HepG2 (cell line): Measurements from ENCODE around the gene TLCD5. TPM values are rescaled to one million over a fixed set of nuclear protein-coding genes. Genes with fewer than 3 reads are reported as not detected.

Experiments
- ATAC-seq: fragments of 200-7000 bp; cut with Tn5 transposase; 3 replicates; pipeline ENCODE4 v1.9.1; 2020; ENCODE audit warnings: mild to moderate bottlenecking, moderate library complexity
- BruUV-seq: library from RNA; stranded (reverse); fragments of 400-500 nt; replicated peaks from 2 replicates; lab custom pipeline; 2021; lab: Mats Ljungman, UMichigan
- CTCF ChIA-PET: fragments of 300-600 bp; formaldehyde crosslinking; extraction: SDS; loops from one replicate; lab custom pipeline; 2021; ENCODE audit warnings: low total read pairs, inconsistent platforms, low intra/inter-chr PET ratio; lab: Yijun Ruan, JAX
- POLR2A ChIA-PET: fragments of 350-600 bp; sonication (Branson Sonifier 250); formaldehyde crosslinking; loops from one replicate; lab custom pipeline; 2020; ENCODE audit warnings: antibody characterized with exemption, inconsistent platforms; lab: Yijun Ruan, JAX
- DNase-seq: peaks from one replicate; pipeline ENCODE4 v3.0.0-alpha.2; 2015; ENCODE audit warnings: low spot score
- FAIRE-seq: peaks from 3 replicates; lab custom pipeline; 2011; peaks lifted over from hg19 to GRCh38; lab: Jason Lieb, UNC
- H2AFZ ChIP-seq: one replicate; pipeline ENCODE4 v1.6.1; 2011; ENCODE audit warnings: low read length, inconsistent platforms
- H3K27ac ChIP-seq: fragments of 300-600 bp; 3 replicates; pipeline ENCODE4 v1.8.0; 2011; ENCODE audit warnings: mixed run types, mild to moderate bottlenecking, mixed read lengths, low read length, inconsistent platforms; ENCODE audit not compliant: insufficient read depth; ENCODE audit errors: extremely low read length
- H3K27me3 ChIP-seq, 2 experiments: fragments of 200-600 bp in 1 of 2; 2 replicates in 1 of 2; 3 replicates in 1 of 2; pipeline versions ENCODE4 v1.6.0 to v1.8.0; 2011; ENCODE audit warnings: low read length in 2 of 2, mild to moderate bottlenecking in 2 of 2, moderate library complexity in 2 of 2, inconsistent platforms in 1 of 2; ENCODE audit not compliant: insufficient read depth in 2 of 2, control insufficient read depth in 1 of 2
- H3K36me3 ChIP-seq, 2 experiments: fragments of 200-600 bp in 1 of 2; replicated peaks in 1 of 2; 2 replicates in 1 of 2; 3 replicates in 1 of 2; pipeline versions ENCODE4 v1.5.1 to v1.8.0; 2011; ENCODE audit warnings: low read length in 2 of 2, inconsistent platforms in 1 of 2; ENCODE audit not compliant: insufficient read depth in 2 of 2, control insufficient read depth in 1 of 2
- H3K4me1 ChIP-seq: 2 replicates; pipeline ENCODE4 v1.5.1; 2012; ENCODE audit warnings: low read length, inconsistent platforms; ENCODE audit not compliant: insufficient read depth
- H3K4me2 ChIP-seq: 2 replicates; pipeline ENCODE4 v1.6.0; 2011; ENCODE audit warnings: low read depth, low read length, inconsistent platforms
- H3K4me3 ChIP-seq, 3 experiments: fragments of 200-600 bp in 1 of 3; sonication (generic), shearing (Covaris generic) in 1 of 3; replicated peaks in 1 of 3; 2 replicates each; pipeline ENCODE4 v1.5.1; 2011 to 2016; ENCODE audit warnings: low read length in 3 of 3, inconsistent platforms in 2 of 3, low read depth in 2 of 3, mild to moderate bottlenecking in 2 of 3, control low read depth in 1 of 3, mixed read lengths in 1 of 3; ENCODE audit not compliant: insufficient read depth in 1 of 3
- H3K79me2 ChIP-seq: one replicate; pipeline ENCODE4 v1.6.1; 2011; ENCODE audit warnings: low read length, inconsistent platforms; ENCODE audit not compliant: insufficient read depth
- H3K9ac ChIP-seq: 2 replicates; pipeline ENCODE4 v1.6.0; 2011; ENCODE audit warnings: mild to moderate bottlenecking, low read depth, low read length, inconsistent platforms; ENCODE audit not compliant: insufficient read depth
- H3K9me3 ChIP-seq: 2 replicates; pipeline ENCODE4 v1.5.1; 2012; ENCODE audit warnings: mild to moderate bottlenecking, low read length
- H4K20me1 ChIP-seq: 2 replicates; pipeline ENCODE4 v1.6.0; 2011; ENCODE audit warnings: inconsistent platforms, mild to moderate bottlenecking, low read length, moderate library complexity; ENCODE audit not compliant: insufficient read depth
- BORCS8-MEF2B ChIP-seq: sonication (generic); formaldehyde crosslinking; IDR thresholded peaks from 2 replicates; pipeline ENCODE4 v1.8.0; 2022; ENCODE audit warnings: mild to moderate bottlenecking, missing genetic modification reagents
- SAP130 ChIP-seq: IDR thresholded peaks from 2 replicates; pipeline ENCODE4 v1.6.1; 2016; ENCODE audit warnings: low read depth
- TCF7 ChIP-seq: sonication (generic); IDR thresholded peaks from 2 replicates; pipeline ENCODE4 v1.6.1; 2016; ENCODE audit warnings: antibody characterized with exemption, low read depth
- YY1 ChIP-seq: IDR thresholded peaks from 2 replicates; pipeline ENCODE4 v1.6.1; 2011; ENCODE audit warnings: low read length, low read depth, moderate library complexity, mild to moderate bottlenecking; ENCODE audit not compliant: insufficient read depth, insufficient replicate concordance
- ZBTB8A ChIP-seq: sonication (generic); formaldehyde crosslinking; IDR thresholded peaks from 2 replicates; pipeline ENCODE4 v1.4.0; 2020; ENCODE audit warnings: mild to moderate bottlenecking, low read depth, missing genetic modification reagents, borderline replicate concordance
- ZFP41 ChIP-seq: sonication (generic); formaldehyde crosslinking; IDR thresholded peaks from 2 replicates; pipeline ENCODE4 v1.4.0; 2020; ENCODE audit warnings: mild to moderate bottlenecking, missing genetic modification reagents, borderline replicate concordance
- ZMYM2 ChIP-seq: sonication (generic); formaldehyde crosslinking; IDR thresholded peaks from 2 replicates; pipeline ENCODE4 v1.8.0; 2022; ENCODE audit warnings: mild to moderate bottlenecking, missing genetic modification reagents
- ZNF232 ChIP-seq: sonication (generic); formaldehyde crosslinking; IDR thresholded peaks from 2 replicates; pipeline ENCODE4 v1.4.0; 2020; ENCODE audit warnings: missing genetic modification reagents, borderline replicate concordance
- ZNF234 ChIP-seq: sonication (generic); formaldehyde crosslinking; conservative IDR thresholded peaks from 2 replicates; pipeline ENCODE4 v1.5.1; 2020; ENCODE audit warnings: mild to moderate bottlenecking, missing genetic modification reagents
- ZNF709 ChIP-seq: sonication (generic); formaldehyde crosslinking; IDR thresholded peaks from 2 replicates; pipeline ENCODE4 v1.5.0; 2020; ENCODE audit warnings: mild to moderate bottlenecking, missing genetic modification reagents
- ZSCAN12 ChIP-seq: sonication (generic); formaldehyde crosslinking; IDR thresholded peaks from 2 replicates; pipeline ENCODE4 v1.9.0; 2021; ENCODE audit warnings: mild to moderate bottlenecking, missing genetic modification reagents
- ZSCAN31 ChIP-seq: sonication (generic); formaldehyde crosslinking; IDR thresholded peaks from 2 replicates; pipeline ENCODE4 v1.5.0; 2020; ENCODE audit warnings: low read depth, mild to moderate bottlenecking, missing genetic modification reagents
- WGBS: methylation state at CpG from one replicate; pipeline ENCODE4 v1.1.6; 2017; ENCODE audit warnings: low lambda C conversion rate; 5-methylcytosine and 5-hydroxymethylcytosine counted together
- in situ Hi-C: cut with HindIII; loops from 2 replicates; pipeline ENCODE4 v1.10.0; 2017; ENCODE audit warnings: low pct_unique_long_range_greater_than_20kb; ENCODE audit not compliant: extremely low pct_ligation_motif_present
- intact Hi-C: fragments of 100-400 bp; cut with micrococcal nuclease; formaldehyde crosslinking; loops from one replicate; pipeline ENCODE4 v1.10.0; 2022; ENCODE audit not compliant: unreplicated experiment
- polyA plus RNA-seq, 8 experiments: library from polyadenylated mRNA; depleted of rRNA in 3 of 8; stranded (reverse) in 7 of 8; unstranded in 1 of 8; fragments of >200 nt; fragmentation: Illumina TruSeq in 4 of 8; extraction: Trizol in 4 of 8; gene quantifications; 2 replicates each; pipeline versions ENCODE4 v1.2.1 to v1.2.3, GENCODE V29; 2011 to 2016; ENCODE audit warnings: low read depth in 4 of 8, missing spikeins in 1 of 8, mixed read lengths in 1 of 8; ENCODE audit not compliant: insufficient read depth in 1 of 8
- total RNA-seq, 5 experiments: library from RNA; depleted of rRNA; stranded (reverse); fragments of >200 nt; fragmentation: Illumina TruSeq; extraction: Trizol; gene quantifications; 2 replicates each; pipeline ENCODE4 v1.2.3, GENCODE V29; 2016; ENCODE audit warnings: low read depth in 1 of 5
- TF ChIP-seq, protein P1 (sequence below): sonication (generic); formaldehyde crosslinking; IDR thresholded peaks from 2 replicates; pipeline ENCODE4 v1.8.0; 2022; ENCODE audit warnings: mild to moderate bottlenecking, missing genetic modification reagents, borderline replicate concordance
- TF ChIP-seq, protein P2 (sequence below): IDR thresholded peaks from 2 replicates; pipeline ENCODE4 v1.6.1; 2016; ENCODE audit warnings: mild to moderate bottlenecking, missing biosample characterization, missing genetic modification reagents
- TF ChIP-seq, protein P3 (sequence below): sonication (generic); formaldehyde crosslinking; IDR thresholded peaks from 2 replicates; pipeline ENCODE4 v1.5.0; 2020; ENCODE audit warnings: missing genetic modification reagents, mild to moderate bottlenecking, borderline replicate concordance

Gene TLCD5
- total and polyA plus RNA-seq, 2 of the 13 experiments (the other 11 are each of a cell fraction or from before 2014, with no cell fraction given), result 6.1 to 7.6 TPM

DNA sequence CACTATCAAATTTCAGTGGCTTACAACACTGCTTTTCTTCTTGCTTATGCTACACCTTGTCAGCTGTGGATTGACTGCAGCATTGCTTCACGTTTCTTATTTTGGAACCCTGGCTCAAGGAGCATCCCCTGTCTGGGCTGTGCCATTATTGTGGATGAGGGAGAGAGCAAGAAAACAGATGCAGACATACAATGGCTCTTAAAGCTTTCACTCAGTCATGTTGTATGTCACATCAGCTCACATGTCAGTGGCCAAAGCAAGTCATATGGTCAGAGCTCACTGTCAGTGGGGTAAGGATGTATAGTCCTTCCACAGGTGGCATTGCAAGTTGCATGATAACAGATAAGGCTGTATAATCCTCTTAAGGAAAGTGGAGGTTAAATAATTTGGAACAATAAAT, 21.1 kb downstream of the TLCD5 start:
- Histone ChIP-seq H3K27me3 (no peaks in the 10 kb centered on the region), H3K9me3 (no peaks in the 10 kb centered on the region), H4K20me1 (peaks cover 30% of the 10 kb centered on the region), H3K4me1 (peaks cover 64% of the 10 kb centered on the region), H3K4me3 (no peak overlapping the region), H3K9ac (no peak overlapping the region), H3K4me2 (no peak overlapping the region), H2AFZ (no peak overlapping the region), H3K36me3 (no peaks in the 10 kb centered on the region), H3K79me2 (peaks cover 90% of the 10 kb centered on the region), H3K27ac (no peak overlapping the region)
- no peak for TF ChIP-seq ZFP41 (CRISPR knock-in tag)
- 0 out of 2 replicates have a peak, but pooled peaks have one; percentile 13 for TF ChIP-seq SAP130 (CRISPR knock-in tag)
- ATAC-seq, result peak; percentile 26; the same call in 2 of the 3 replicates
- 77% methylated on average over 1 of the region's 1 CpG for WGBS
- CTCF ChIA-PET, result no interaction called here
- no peak for FAIRE-seq
- no TSS peak for BruUV-seq
- in situ Hi-C loops (no loop called here), intact Hi-C loops (no loop called here)
- no peak for DNase-seq
- POLR2A ChIA-PET, result interaction anchor here (1.1 to 2.6 kb wide), 2 partner anchors 9 to 35 kb away, joined by 3 to 8 read pairs; partner anchors contain the start of gene ARHGEF12

DNA sequence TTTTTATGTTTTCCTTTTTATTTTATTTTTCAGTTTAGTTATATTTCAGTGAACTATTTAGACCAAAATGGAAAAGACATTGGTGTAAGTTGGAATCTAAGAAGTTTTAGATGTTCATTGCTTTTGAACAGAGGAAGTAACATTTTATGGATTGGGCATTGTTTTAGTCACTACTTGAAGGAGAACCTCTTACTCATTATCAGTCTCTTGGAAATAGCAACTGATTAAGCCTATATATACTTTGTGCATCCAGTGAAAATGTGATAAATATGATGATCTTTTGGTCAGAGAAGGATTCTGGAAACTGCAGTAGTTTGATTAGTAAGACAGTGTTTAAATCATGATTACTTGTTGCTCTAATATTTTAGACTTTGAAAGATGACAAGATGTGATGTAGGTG, 25.5 kb downstream of the TLCD5 start:
- ATAC-seq (no peak), FAIRE-seq (no peak), DNase-seq (no peak)
- ChIA-PET POLR2A (no interaction called here), CTCF (no interaction called here)
- peaks cover 51% of the 10 kb centered on the region for H3K4me1 ChIP-seq
- H3K9me3 ChIP-seq, result no peaks in the 10 kb centered on the region
- H3K27ac ChIP-seq, result no peak overlapping the region
- H2AFZ ChIP-seq, result no peak overlapping the region
- no peaks in the 10 kb centered on the region for H3K36me3 ChIP-seq
- no peak overlapping the region for H3K4me2 ChIP-seq
- H3K9ac ChIP-seq, result no peak overlapping the region
- in situ Hi-C loops, result no loop called here
- peaks cover 20% of the 10 kb centered on the region for H4K20me1 ChIP-seq
- H3K4me3 ChIP-seq, result no peak overlapping the region
- no TSS peak for BruUV-seq
- no peaks in the 10 kb centered on the region for H3K27me3 ChIP-seq
- intact Hi-C loops, result no loop called here
- H3K79me2 ChIP-seq, result peaks cover 90% of the 10 kb centered on the region
- TF ChIP-seq, protein P1, sequence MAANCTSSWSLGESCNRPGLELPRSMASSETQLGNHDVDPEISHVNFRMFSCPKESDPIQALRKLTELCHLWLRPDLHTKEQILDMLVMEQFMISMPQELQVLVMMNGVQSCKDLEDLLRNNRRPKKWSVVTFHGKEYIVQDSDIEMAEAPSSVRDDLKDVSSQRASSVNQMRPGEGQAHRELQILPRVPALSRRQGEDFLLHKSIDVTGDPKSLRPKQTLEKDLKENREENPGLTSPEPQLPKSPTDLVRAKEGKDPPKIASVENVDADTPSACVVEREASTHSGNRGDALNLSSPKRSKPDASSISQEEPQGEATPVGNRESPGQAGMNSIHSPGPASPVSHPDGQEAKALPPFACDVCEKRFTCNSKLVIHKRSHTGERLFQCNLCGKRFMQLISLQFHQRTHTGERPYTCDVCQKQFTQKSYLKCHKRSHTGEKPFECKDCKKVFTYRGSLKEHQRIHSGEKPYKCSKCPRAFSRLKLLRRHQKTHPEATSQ (CRISPR knock-in tag), result no peak
- no peak for TF ChIP-seq YY1
- TF ChIP-seq ZSCAN31 (CRISPR knock-in tag), result no peak
- no peak for TF ChIP-seq ZNF234 (CRISPR knock-in tag)
- no peak for TF ChIP-seq ZMYM2 (CRISPR knock-in tag)
- TF ChIP-seq, protein P2, sequence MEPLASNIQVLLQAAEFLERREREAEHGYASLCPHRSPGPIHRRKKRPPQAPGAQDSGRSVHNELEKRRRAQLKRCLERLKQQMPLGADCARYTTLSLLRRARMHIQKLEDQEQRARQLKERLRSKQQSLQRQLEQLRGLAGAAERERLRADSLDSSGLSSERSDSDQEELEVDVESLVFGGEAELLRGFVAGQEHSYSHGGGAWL, result no peak
- TF ChIP-seq ZNF709 (CRISPR knock-in tag), result no peak
- TF ChIP-seq ZBTB8A (CRISPR knock-in tag), result no peak
- TF ChIP-seq, protein P3, sequence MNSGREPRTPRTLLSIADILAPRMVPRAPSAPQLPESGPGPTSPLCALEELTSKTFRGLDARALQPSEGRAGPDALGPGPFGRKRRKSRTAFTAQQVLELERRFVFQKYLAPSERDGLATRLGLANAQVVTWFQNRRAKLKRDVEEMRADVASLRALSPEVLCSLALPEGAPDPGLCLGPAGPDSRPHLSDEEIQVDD (CRISPR knock-in tag), result no peak
- no peak for TF ChIP-seq BORCS8-MEF2B (CRISPR knock-in tag)
- TF ChIP-seq ZNF232, result no peak
- no peak for TF ChIP-seq TCF7
- no peak for TF ChIP-seq ZSCAN12 (CRISPR knock-in tag)
